H1 (cell line): ENCODE measurements around the gene MRTFB. TPM values are rescaled to one million over a fixed set of nuclear protein-coding genes. Genes with fewer than 3 reads are reported as not detected.

ENCODE experiments used
- PHF8 ChIP-seq: fragments of 200-600 bp; sonication (generic); conservative IDR thresholded peaks from 2 replicates; pipeline ENCODE4 v1.7.1; 2012; ENCODE audit warnings: low read depth, mild to moderate bottlenecking, inconsistent platforms, low read length, moderate library complexity
- polyA plus RNA-seq, 7 experiments: library from polyadenylated mRNA; depleted of rRNA in 3 of 7; stranded (reverse) in 5 of 7; unstranded in 2 of 7; fragments of >200 nt in 5 of 7; fragments of 200-250 nt in 2 of 7; gene quantifications; 1 replicate in 5 of 7; 2 replicates in 1 of 7; 4 replicates in 1 of 7; pipeline versions ENCODE4 v1.2.1 to v1.2.3, GENCODE V29; 2011 to 2013; ENCODE audit warnings: missing spikeins in 2 of 7, mixed read lengths in 2 of 7
- total RNA-seq: library from RNA; stranded (reverse); fragmentation: NEBNext Ultra II Directional; extraction: Animal tissue kit (Norgen Biotek cat#: 25700); gene quantifications from 2 replicates; pipeline ENCODE4 v1.2.1, GENCODE V29; 2021

Gene MRTFB
- total and polyA plus RNA-seq, 2 of the 8 experiments (the other 6 are each of a cell fraction or from before 2014, with no cell fraction given): 13.5 to 34.9 TPM

DNA sequence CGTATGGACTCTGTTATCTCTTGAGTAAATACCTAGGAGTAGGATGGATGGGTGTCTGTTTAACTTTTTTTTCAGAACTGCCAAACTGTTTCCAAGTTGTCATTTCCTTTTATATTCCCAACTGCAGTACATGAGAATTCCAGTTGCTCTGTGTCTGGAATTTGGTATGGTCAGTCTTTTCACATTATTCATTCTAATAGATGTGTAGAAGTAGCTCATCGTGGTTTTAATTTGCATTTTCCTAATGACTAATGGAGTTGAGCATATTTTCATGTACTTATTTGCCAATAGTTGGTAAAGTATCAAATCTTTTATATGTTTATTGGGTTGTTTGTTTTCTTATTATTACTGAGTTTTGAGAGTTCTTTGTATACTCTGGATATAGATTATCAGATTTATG, 27.0 kb downstream of the MRTFB start (continued):
- TF ChIP-seq PHF8: no peak
